CD4-positive, alpha-beta T cell (primary cell): ENCODE measurements around the gene CCNQ. TPM values are rescaled to one million over a fixed set of nuclear protein-coding genes. Genes with fewer than 3 reads are reported as not detected.

Source experiments
- ATAC-seq: fragments of 200-7000 bp; cut with Tn5 transposase; one replicate; pipeline ENCODE4 v1.10.0; 2022; ENCODE audit warnings: mild to moderate bottlenecking; ENCODE audit not compliant: poor library complexity
- CTCF ChIA-PET: fragments of 350-600 bp; sonication (Branson Sonifier 250); formaldehyde crosslinking; loops from one replicate; lab custom pipeline; 2021; ENCODE audit warnings: antibody characterized with exemption, inconsistent platforms; lab: Charles Lee
- POLR2A ChIA-PET: fragments of 350-600 bp; sonication (Branson Sonifier 250); formaldehyde crosslinking; loops from one replicate; lab custom pipeline; 2021; ENCODE audit warnings: antibody characterized with exemption, inconsistent platforms; lab: Charles Lee
- DNase-seq, 14 experiments: peaks; one replicate each; pipeline ENCODE4 v3.0.0-alpha.2; 2013 to 2020; ENCODE audit warnings: mixed read lengths in 2 of 14
- H3K27ac ChIP-seq, 2 donors: one replicate each; pipeline versions ENCODE4 v1.5.1 to v1.7.0; 2013; ENCODE audit warnings: low read length in 2 of 2, low read depth in 1 of 2, mild to moderate bottlenecking in 1 of 2
- H3K27me3 ChIP-seq, 2 experiments: 1 replicate in 1 of 2; 2 replicates in 1 of 2; pipeline versions ENCODE4 v1.6.1 to v1.7.0; 2013; ENCODE audit warnings: low read length in 2 of 2, control low read depth in 1 of 2, mild to moderate bottlenecking in 1 of 2, moderate library complexity in 1 of 2; ENCODE audit not compliant: insufficient read depth in 2 of 2, control insufficient read depth in 1 of 2
- H3K36me3 ChIP-seq: one replicate; pipeline ENCODE4 v1.6.1; 2013; ENCODE audit warnings: low read length, control low read depth; ENCODE audit not compliant: insufficient read depth
- H3K4me1 ChIP-seq: one replicate; pipeline ENCODE4 v1.6.1; 2013; ENCODE audit warnings: low read length, control low read depth; ENCODE audit not compliant: insufficient read depth
- H3K4me3 ChIP-seq: one replicate; pipeline ENCODE4 v1.5.1; 2013; ENCODE audit warnings: mild to moderate bottlenecking, low read length, moderate library complexity
- H3K9me3 ChIP-seq, 2 experiments: 1 replicate in 1 of 2; 2 replicates in 1 of 2; pipeline versions ENCODE4 v1.6.1 to v1.7.0; 2013; ENCODE audit warnings: low read length in 2 of 2, mild to moderate bottlenecking in 2 of 2, control low read depth in 1 of 2, moderate library complexity in 1 of 2; ENCODE audit not compliant: control insufficient read depth in 1 of 2, insufficient read depth in 1 of 2
- H3K27ac Mint-ChIP-seq: one replicate; pipeline ENCODE4 v1.8.0; 2020; ENCODE audit warnings: mixed read lengths
- H3K27me3 Mint-ChIP-seq: one replicate; pipeline ENCODE4 v1.8.0; 2021; ENCODE audit warnings: mixed read lengths
- H3K36me3 Mint-ChIP-seq: one replicate; pipeline ENCODE4 v1.8.0; 2021; ENCODE audit warnings: low read depth, mixed read lengths
- H3K4me1 Mint-ChIP-seq: one replicate; pipeline ENCODE4 v1.8.0; 2021; ENCODE audit warnings: low read depth, mixed read lengths
- H3K4me3 Mint-ChIP-seq: one replicate; pipeline ENCODE4 v1.8.0; 2020; ENCODE audit warnings: mild to moderate bottlenecking, mixed read lengths
- H3K9me3 Mint-ChIP-seq: one replicate; pipeline ENCODE4 v1.8.0; 2020; ENCODE audit warnings: mixed read lengths
- CTCF ChIP-seq: fragments of 200-600 bp; IDR thresholded peaks from one replicate; pipeline ENCODE4 v1.8.0; 2022; ENCODE audit warnings: antibody characterized with exemption, mild to moderate bottlenecking
- intact Hi-C, 2 experiments: fragments of 100-400 bp; cut with DNase I in 1 of 2; cut with micrococcal nuclease in 1 of 2; formaldehyde crosslinking; loops; one replicate each; pipeline versions ENCODE4 v1.15.1 to v1.9.0; 2023 to 2025; cut with DNase I, micrococcal nuclease
- total RNA-seq, 174 experiments: library from RNA in 2 of 174; stranded (reverse) in 2 of 174; gene quantifications; one replicate each; pipeline ENCODE4 v1.2.3 and lab custom pipeline; 2021 to 2026

Gene CCNQ
- total RNA-seq, 2 experiments from 2014 or later: 13.9 to 14.1 TPM

GRCh38 chrX:153624196-153625091 is 25.5 kb upstream of the CCNQ start:
- intact Hi-C loops: loop anchor here in 1 of 2 experiments (5.0 kb wide), 1 partner anchor 52 kb away; no protein-coding TSS in a partner anchor
- Histone ChIP-seq H3K4me3 (no peak overlapping the region), H3K36me3 (no peaks in the 10 kb centered on the region), H3K4me1 (no peaks in the 10 kb centered on the region), H3K27ac (no peak overlapping the region), H3K27me3 (no peaks in the 10 kb centered on the region), H3K9me3 (no peaks in the 10 kb centered on the region)
- H3K27ac Mint-ChIP-seq: no peak overlapping the region
- H3K4me3 Mint-ChIP-seq: no peak overlapping the region
- TF ChIP-seq CTCF: no peak
- no peak for DNase-seq
- ChIA-PET POLR2A (no interaction called here), CTCF (no interaction called here)
- ATAC-seq: no peak
- H3K4me1 Mint-ChIP-seq: no peaks in the 10 kb centered on the region
- H3K36me3 Mint-ChIP-seq: no peaks in the 10 kb centered on the region
- no peaks in the 10 kb centered on the region for H3K9me3 Mint-ChIP-seq
- H3K27me3 Mint-ChIP-seq: peaks cover 8% of the 10 kb centered on the region

GRCh38 chrX:153623310-153624029 is 24.5 kb upstream of the CCNQ start:
- Histone ChIP-seq H3K4me3 (no peak overlapping the region), H3K27ac (no peak overlapping the region), H3K36me3 (no peaks in the 10 kb centered on the region), H3K4me1 (no peaks in the 10 kb centered on the region), H3K9me3 (no peaks in the 10 kb centered on the region), H3K27me3 (no peaks in the 10 kb centered on the region)
- DNase-seq (no peak), ATAC-seq (no peak)
- POLR2A ChIA-PET: no interaction called here
- Mint-ChIP-seq H3K4me1 (no peaks in the 10 kb centered on the region), H3K4me3 (no peak overlapping the region), H3K27me3 (peaks cover 8% of the 10 kb centered on the region), H3K36me3 (no peaks in the 10 kb centered on the region), H3K9me3 (no peaks in the 10 kb centered on the region), H3K27ac (no peak overlapping the region)
- CTCF ChIA-PET: no interaction called here
- intact Hi-C loops: no loop called here
- no peak for TF ChIP-seq CTCF

GRCh38 chrX:153622661-153623309 is 23.8 kb upstream of the CCNQ start:
- POLR2A ChIA-PET: no interaction called here
- CTCF ChIA-PET: no interaction called here
- intact Hi-C loops: no loop called here

More at GRCh38 chrX:153622661-153623309, 23.8 kb upstream of the CCNQ start:
- no peak overlapping the region for H3K4me3 Mint-ChIP-seq
- H3K4me3 ChIP-seq: no peak overlapping the region
- H3K27me3 Mint-ChIP-seq: peaks cover 8% of the 10 kb centered on the region
- ATAC-seq: no peak
- H3K36me3 ChIP-seq: no peaks in the 10 kb centered on the region
- no peak overlapping the region for H3K27ac Mint-ChIP-seq
- no peaks in the 10 kb centered on the region for H3K36me3 Mint-ChIP-seq
- TF ChIP-seq CTCF: no peak
- H3K4me1 ChIP-seq: no peaks in the 10 kb centered on the region
- H3K27ac ChIP-seq: no peak overlapping the region
- no peaks in the 10 kb centered on the region for H3K9me3 ChIP-seq
- H3K27me3 ChIP-seq: no peaks in the 10 kb centered on the region
- DNase-seq: no peak
- no peaks in the 10 kb centered on the region for H3K4me1 Mint-ChIP-seq
- H3K9me3 Mint-ChIP-seq: no peaks in the 10 kb centered on the region
